ENCODE data around the gene FAM153A.
"Not testable (repeated sequence)": the region's sequence is repeated elsewhere in the genome, so short reads cannot be mapped to it uniquely, and the experiment has no call there.

DNA sequence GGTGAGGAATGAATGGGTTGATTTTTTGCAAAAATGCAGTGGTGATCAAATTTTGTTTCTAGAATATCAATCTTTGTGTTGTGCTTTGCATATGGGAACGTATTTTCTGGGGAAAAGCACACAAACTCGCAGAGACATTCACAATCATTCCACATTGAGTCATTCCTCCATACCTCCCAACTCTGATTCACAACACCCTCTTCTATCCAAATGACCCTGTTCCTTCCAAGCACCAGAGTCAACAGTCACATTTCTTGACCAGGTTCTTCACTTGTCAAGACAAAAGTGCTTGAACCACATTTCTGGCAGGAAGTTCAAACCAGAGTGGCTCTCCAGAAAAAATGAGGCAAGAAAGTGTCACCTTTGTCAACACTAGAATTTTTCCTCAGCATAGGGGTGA lies 35.3 kb downstream of the FAM153A start:
- TF ChIP-seq, protein P1, sequence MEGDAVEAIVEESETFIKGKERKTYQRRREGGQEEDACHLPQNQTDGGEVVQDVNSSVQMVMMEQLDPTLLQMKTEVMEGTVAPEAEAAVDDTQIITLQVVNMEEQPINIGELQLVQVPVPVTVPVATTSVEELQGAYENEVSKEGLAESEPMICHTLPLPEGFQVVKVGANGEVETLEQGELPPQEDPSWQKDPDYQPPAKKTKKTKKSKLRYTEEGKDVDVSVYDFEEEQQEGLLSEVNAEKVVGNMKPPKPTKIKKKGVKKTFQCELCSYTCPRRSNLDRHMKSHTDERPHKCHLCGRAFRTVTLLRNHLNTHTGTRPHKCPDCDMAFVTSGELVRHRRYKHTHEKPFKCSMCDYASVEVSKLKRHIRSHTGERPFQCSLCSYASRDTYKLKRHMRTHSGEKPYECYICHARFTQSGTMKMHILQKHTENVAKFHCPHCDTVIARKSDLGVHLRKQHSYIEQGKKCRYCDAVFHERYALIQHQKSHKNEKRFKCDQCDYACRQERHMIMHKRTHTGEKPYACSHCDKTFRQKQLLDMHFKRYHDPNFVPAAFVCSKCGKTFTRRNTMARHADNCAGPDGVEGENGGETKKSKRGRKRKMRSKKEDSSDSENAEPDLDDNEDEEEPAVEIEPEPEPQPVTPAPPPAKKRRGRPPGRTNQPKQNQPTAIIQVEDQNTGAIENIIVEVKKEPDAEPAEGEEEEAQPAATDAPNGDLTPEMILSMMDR (IDR thresholded peaks at IDR 0.05; ENCODE audit: control extremely low read depth in 1 of 3, insufficient read depth in 1 of 3, low read depth in 1 of 3, low read length in 3 of 3): not testable (repeated sequence)
- TF ChIP-seq POLR2A (IDR thresholded peaks at IDR 0.05; ENCODE audit: control extremely low read depth in 1 of 2, low read depth in 2 of 2, low read length in 2 of 2); ZNF274 (IDR thresholded peaks at IDR 0.05; ENCODE audit: borderline replicate concordance, extremely low read depth, low read length); KDM1A (IDR thresholded peaks at IDR 0.05; ENCODE audit: borderline replicate concordance, low read length); EZH2 (IDR thresholded peaks at IDR 0.05; ENCODE audit: low read depth, low read length, severe bottlenecking); SP2 (IDR thresholded peaks at IDR 0.05; ENCODE audit: low read length); SUZ12 (IDR thresholded peaks at IDR 0.05; ENCODE audit: low read length); GTF2F1 (IDR thresholded peaks at IDR 0.05; ENCODE audit: borderline replicate concordance, low read depth, low read length): not testable (repeated sequence)
